ENCODE data around the gene HCK. TPM values are rescaled to one million over a fixed set of nuclear protein-coding genes. Genes with fewer than 3 reads are reported as not detected.

The HCK gene
- total RNA-seq, 2 donors from 2014 or later: 29.0 to 38.1 TPM

DNA sequence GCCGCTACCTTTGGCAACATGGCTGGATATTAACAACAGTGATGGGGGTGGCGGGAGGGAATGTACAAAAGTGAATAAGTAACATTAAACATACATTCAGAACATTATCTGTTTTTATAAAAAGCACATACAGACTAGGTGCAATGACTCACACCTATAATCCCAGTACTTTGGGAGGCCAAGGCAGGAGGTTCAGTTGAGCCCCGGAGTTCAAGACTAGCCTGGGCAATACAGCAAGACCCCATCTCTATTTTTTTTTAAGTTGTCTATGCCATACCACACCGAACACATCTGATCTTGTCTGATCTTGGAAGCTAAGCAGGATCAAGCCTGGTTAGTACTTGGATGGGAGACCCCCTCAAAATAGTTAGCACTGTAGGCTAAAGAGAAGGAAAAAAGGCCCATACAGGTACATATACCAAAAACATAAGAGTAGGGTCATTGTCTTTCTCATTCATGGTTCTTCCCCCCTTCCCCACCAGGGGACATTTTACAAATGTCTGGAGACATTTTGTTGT is 1.7 kb upstream of the HCK start:
- TF ChIP-seq, protein P1, sequence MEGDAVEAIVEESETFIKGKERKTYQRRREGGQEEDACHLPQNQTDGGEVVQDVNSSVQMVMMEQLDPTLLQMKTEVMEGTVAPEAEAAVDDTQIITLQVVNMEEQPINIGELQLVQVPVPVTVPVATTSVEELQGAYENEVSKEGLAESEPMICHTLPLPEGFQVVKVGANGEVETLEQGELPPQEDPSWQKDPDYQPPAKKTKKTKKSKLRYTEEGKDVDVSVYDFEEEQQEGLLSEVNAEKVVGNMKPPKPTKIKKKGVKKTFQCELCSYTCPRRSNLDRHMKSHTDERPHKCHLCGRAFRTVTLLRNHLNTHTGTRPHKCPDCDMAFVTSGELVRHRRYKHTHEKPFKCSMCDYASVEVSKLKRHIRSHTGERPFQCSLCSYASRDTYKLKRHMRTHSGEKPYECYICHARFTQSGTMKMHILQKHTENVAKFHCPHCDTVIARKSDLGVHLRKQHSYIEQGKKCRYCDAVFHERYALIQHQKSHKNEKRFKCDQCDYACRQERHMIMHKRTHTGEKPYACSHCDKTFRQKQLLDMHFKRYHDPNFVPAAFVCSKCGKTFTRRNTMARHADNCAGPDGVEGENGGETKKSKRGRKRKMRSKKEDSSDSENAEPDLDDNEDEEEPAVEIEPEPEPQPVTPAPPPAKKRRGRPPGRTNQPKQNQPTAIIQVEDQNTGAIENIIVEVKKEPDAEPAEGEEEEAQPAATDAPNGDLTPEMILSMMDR (IDR thresholded peaks at IDR 0.05): no peak
- peaks cover 6% of the 10 kb centered on the region for H3K27me3 ChIP-seq (replicated peaks; ENCODE audit: insufficient read depth)
- H3K36me3 ChIP-seq: no peaks in the 10 kb centered on the region
- no peaks in the 10 kb centered on the region for H3K9me3 ChIP-seq
- no peak overlapping the region for H3K4me3 ChIP-seq
- H3K4me1 ChIP-seq (ENCODE audit: control insufficient read depth in 1 of 2, low read depth in 2 of 2): peaks cover 0 to 15% of the 10 kb centered on the region in 2 donors
- ATAC-seq (ENCODE audit: insufficient number of reproducible peaks, low FRiP score, low read depth): no peak
- no peak for DNase-seq (ENCODE audit: low spot score)
- H3K27ac ChIP-seq: no peak overlapping the region

DNA sequence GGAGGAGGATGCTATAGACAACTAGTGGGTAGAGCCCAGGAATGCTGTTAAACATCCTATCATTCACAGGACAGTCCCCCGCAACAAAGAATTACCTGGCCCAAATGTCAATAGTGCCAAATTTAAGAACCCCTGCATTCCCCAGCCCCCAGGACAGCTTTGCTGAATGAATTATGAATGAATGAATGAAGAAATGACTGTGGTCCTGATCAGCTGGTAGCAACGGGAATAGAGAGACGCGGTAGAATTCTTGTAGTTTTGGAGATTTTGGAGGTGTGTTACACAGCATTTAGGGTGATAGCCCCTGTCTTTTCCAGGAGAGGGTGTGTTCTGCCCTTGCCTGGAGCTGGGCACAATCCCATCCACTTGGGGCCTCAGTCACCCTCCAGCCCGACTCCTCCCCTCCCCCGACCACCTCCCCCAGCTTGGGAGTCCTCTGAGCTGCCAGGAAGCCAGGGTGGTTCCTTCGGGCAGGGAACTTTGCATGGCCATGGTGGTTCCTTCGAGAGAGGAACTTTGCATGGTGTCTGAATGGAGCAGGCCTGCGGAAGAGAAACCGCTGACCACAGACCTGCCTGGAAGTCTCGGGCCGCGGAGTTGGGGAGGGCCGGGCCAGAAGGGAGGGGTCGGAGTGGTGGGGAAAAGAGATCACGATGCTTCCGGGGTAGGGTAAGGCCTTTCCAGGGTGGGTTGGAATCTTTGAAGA is 1.0 kb upstream of the HCK start:
- H3K27ac ChIP-seq: peak overlapping the region in 1 of 2 donors; percentile 55
- no peaks in the 10 kb centered on the region for H3K9me3 ChIP-seq
- ATAC-seq (ENCODE audit: insufficient number of reproducible peaks, low FRiP score, low read depth) (no peak), DNase-seq (ENCODE audit: low spot score) (no peak)
- peak overlapping the region; percentile 70 for H3K4me3 ChIP-seq
- H3K36me3 ChIP-seq: no peaks in the 10 kb centered on the region
- peaks cover 0 to 15% of the 10 kb centered on the region in 2 donors for H3K4me1 ChIP-seq (ENCODE audit: control insufficient read depth in 1 of 2, low read depth in 2 of 2)
- TF ChIP-seq, protein P1 (IDR thresholded peaks at IDR 0.05): no peak
- peaks cover 6% of the 10 kb centered on the region for H3K27me3 ChIP-seq (replicated peaks; ENCODE audit: insufficient read depth)

DNA sequence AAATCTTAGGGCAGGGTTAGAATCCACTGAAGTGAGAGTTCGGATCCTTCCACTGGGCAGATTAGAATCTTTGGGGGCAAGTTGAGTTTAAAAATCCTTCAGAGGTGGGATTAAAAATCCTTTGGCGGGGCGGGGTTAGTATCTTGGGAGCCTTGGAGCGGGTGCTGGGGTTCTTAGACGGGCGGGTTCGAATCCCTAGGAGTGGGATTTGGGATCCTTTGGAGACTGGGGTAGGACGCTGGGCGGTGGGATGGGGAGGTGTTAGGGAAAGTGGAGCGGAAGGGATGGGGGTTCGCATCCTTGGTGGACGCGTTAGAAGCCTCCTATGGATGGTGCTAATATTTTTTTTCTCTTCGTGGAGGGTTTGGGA is 337 bp upstream of the HCK start:
- peaks cover 0 to 15% of the 10 kb centered on the region in 2 donors for H3K4me1 ChIP-seq (ENCODE audit: control insufficient read depth in 1 of 2, low read depth in 2 of 2)
- TF ChIP-seq, protein P1 (IDR thresholded peaks at IDR 0.05): no peak
- DNase-seq (ENCODE audit: low spot score) (no peak), ATAC-seq (ENCODE audit: insufficient number of reproducible peaks, low FRiP score, low read depth) (no peak)
- peak overlapping the region; percentile 70 for H3K4me3 ChIP-seq
- H3K27me3 ChIP-seq (replicated peaks; ENCODE audit: insufficient read depth): peaks cover 6% of the 10 kb centered on the region
- no peaks in the 10 kb centered on the region for H3K9me3 ChIP-seq
- peak overlapping the region in 1 of 2 donors; percentile 55 for H3K27ac ChIP-seq
- H3K36me3 ChIP-seq: no peaks in the 10 kb centered on the region

DNA sequence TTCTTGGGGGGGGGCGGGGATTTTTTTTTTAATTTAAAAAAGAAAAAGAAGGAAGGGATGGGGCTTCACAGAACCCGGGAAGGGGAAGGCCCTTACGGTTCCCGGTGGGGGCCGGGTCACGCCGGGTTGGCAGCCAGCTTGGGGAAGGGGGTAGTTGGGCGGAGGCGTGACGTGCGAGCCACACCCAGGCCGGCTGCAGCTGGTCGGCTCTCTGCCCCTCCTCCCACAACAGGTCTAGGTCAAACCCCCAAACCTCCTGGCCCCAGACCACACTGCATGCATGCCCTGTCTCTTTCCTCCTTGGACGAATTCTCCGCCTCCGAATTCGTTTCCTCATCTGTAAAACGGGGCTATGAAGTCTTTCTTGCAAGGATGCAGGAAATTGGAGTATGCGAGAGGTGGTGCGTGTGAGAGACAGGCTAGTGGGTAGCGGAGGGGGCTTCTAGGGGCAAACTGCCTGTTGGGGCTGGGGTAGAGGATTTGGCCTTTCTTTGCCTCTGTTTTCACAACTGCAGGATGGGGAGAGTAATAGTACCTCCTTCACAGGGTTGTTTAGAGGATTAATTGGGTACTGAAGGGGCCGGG is 828 bp downstream of the HCK start:
- peak overlapping the region; percentile 22 to 55 for H3K27ac ChIP-seq

DNA sequence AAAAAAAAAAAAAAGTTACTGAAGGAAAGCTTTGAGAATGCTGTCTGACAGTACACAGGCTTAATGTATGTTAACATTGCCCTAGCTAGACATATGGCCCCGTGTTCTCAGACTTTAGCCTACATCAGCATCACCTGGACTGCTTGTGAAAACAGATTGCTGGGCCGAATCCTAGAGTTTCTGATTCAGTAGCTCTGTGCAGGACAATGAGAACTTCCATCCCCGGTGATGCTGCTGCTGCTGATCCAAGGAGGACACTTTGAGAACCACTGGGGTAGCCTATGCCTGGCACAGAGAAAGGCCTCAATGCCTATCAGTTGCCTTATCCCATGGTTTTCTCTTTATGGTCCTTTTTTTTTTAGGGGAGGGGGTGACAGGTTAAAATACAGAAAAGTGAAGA is 1.6 kb downstream of the HCK start:
- H3K27me3 ChIP-seq (replicated peaks; ENCODE audit: insufficient read depth): peaks cover 6% of the 10 kb centered on the region

More for the DNA sequence above, 828 bp downstream of the HCK start:
- DNase-seq (ENCODE audit: low spot score) (no peak), ATAC-seq (ENCODE audit: insufficient number of reproducible peaks, low FRiP score, low read depth) (no peak)
- Histone ChIP-seq H3K4me1 (ENCODE audit: control insufficient read depth in 1 of 2, low read depth in 2 of 2) (peaks cover 0 to 15% of the 10 kb centered on the region in 2 donors), H3K4me3 (peak overlapping the region; percentile 70), H3K27me3 (replicated peaks; ENCODE audit: insufficient read depth) (peaks cover 6% of the 10 kb centered on the region), H3K9me3 (no peaks in the 10 kb centered on the region), H3K36me3 (no peaks in the 10 kb centered on the region)
- TF ChIP-seq, protein P1 (IDR thresholded peaks at IDR 0.05): no peak

More for the DNA sequence above, 1.6 kb downstream of the HCK start:
- H3K4me3 ChIP-seq: no peak overlapping the region
- no peaks in the 10 kb centered on the region for H3K9me3 ChIP-seq
- no peak for DNase-seq (ENCODE audit: low spot score)
- no peaks in the 10 kb centered on the region for H3K36me3 ChIP-seq
- TF ChIP-seq, protein P1 (IDR thresholded peaks at IDR 0.05): no peak
- no peak for ATAC-seq (ENCODE audit: insufficient number of reproducible peaks, low FRiP score, low read depth)
- no peak overlapping the region for H3K27ac ChIP-seq
- peaks cover 0 to 15% of the 10 kb centered on the region in 2 donors for H3K4me1 ChIP-seq (ENCODE audit: control insufficient read depth in 1 of 2, low read depth in 2 of 2)
